Activated CD4-positive, alpha-beta T cell treated with anti-CD3 and anti-CD28 coated beads, Interleukin-2, amount 50 U/mL, for 1 hour (primary cell): Measurements from ENCODE around the gene EXOC3L4.

Source experiments
- DNase-seq: peaks from one replicate; pipeline ENCODE4 v3.0.0-alpha.2; 2020

The EXOC3L4 gene

DNA sequence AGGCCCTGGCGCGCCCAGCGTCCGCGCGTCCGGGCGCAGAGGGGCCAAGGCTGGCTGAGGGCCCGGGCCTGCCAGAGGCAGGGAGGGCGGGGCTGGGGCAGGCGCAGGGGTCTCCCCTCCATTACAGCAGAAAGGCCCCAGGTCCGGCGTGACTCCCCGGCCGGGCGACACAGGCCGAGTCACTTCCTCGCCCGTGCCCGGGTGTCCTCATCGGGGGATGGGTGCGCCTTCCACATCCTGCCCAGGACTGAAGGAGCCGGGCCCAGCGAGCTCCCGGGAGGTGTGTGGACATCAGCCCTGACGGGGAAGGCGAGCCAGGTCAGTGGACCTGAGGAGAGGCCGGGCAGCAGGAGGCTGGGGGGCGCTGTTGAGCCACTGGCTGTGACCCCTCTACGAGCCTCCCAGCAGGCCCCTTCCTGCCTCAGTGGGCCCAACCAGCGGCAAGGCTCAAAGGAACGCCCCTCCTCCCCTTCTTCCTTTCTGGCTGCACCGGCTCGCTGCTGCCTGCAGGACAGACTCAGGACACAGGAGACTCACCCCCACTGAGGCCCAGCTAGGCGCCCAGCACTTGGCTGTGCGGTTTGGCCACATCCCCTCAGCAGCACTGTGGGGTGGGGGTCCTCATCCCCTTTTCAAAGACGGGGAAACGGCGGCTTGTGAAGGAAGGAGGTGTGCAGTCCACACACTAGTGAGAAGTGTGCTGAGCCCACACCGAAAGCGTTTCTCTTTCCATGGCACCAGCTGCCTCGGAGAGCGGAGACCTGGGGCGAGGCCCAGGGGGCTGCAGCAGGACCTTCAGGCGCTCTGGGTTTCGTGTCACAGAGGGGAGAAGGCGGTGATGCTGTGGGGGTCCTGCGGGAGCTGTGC, 29.3 kb downstream of the EXOC3L4 start:
- no peak for DNase-seq

GRCh38 chr14:103124501-103125001, 30.0 kb downstream of the EXOC3L4 start:
- no peak for DNase-seq

DNA sequence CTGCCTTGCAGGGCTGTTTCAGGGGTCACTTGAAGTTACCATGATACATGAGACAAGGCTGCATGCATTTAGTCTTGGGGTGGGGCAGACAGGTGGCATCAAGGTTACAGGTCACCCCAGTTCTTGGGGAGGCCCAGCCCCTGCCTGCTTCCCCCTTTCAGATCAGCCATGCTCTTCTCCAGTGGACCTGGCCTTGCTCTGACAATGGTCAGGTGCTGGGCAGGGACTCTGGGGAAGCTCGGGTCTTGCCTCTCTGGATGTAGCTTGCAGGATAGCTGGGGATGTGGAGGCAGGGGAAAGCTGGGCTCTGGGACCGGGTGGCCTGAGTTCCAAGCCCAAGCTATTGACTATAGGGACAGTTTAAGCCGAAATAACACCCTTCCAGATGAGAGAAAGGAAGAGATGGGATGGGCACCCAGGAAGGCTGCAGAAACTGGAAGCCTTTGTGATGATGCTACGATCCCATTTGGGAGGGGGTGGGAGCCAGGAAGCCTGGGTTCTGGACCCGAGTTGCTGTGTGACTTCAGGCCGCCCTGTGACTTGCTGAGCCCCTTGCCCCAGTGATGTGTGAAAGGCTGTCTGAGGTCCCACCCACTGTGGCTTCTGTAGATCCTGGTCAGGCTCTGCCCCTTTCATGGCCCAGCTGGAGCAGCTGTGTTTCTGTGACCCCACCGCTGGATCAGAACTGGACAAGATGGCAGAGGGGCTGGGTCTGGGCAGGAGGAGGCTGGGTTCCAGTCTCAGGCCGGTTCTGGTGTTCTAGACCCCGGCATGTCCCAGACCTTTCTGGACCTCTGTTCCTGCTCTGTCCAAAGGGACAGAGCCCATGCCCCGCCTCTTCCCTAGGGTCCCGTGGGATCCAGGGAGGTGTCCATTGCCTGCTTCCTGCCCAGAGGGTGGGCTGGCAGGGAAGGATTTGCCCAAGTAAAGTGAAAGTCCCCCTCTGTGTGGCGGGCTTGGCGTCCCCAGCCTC, 30.9 kb downstream of the EXOC3L4 start:
- no peak for DNase-seq

DNA sequence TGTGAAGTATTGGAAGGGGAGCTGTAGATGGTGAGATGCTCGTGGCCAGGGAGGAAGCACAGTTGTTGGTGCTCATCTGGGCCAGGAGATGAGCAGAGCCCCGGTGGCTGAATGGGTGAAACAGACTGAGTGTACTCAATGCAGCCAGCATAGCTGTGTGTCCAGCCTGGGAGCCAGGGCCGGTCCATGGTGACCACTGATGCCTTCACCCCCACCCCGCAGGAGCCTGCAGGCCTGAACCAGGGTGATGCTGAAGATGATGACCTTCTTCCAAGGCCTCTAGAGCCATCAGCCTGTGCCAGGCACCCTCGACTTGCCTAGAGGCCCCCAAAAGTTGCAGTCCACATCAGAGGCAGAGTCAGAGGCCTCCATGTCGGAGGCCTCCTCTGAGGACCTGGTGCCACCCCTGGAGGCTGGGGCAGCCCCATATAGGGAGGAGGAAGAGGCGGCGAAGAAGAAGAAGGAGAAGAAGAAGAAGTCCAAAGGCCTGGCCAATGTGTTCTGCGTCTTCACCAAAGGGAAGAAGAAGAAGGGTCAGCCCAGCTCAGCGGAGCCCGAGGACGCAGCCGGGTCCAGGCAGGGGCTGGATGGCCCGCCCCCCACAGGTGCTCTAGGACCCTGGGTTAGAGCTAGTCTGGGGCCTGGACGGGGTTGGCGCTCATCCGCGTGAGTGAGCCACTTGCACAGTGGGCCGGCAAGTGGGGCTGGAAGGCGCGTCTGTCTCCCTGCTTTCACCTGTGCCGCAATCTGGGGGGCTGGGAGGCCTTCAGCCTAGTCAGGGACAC, 31.8 kb downstream of the EXOC3L4 start:
- no peak for DNase-seq

DNA sequence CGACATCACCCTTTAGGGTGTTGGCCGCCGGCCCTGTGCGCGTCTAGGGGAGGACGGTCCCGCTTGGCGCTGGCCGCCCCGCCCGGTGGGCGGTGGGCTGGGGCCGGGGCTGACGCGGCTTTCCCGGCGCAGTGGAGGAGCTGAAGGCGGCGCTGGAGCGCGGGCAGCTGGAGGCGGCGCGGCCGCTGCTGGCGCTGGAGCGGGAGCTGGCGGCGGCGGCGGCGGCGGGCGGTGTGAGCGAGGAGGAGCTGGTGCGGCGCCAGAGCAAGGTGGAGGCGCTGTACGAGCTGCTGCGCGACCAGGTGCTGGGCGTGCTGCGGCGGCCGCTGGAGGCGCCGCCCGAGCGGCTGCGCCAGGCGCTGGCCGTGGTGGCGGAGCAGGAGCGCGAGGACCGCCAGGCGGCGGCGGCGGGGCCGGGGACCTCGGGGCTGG, 32.4 kb downstream of the EXOC3L4 start:
- DNase-seq: no peak

- no peak for DNase-seq
Observed at GRCh38 chr14:103127356-103127755, 32.8 kb downstream of the EXOC3L4 start.

GRCh38 chr14:103127861-103128598, 33.5 kb downstream of the EXOC3L4 start:
- DNase-seq: no peak

- DNase-seq: no peak
Observed at GRCh38 chr14:103128631-103129300, 34.2 kb downstream of the EXOC3L4 start.

DNA sequence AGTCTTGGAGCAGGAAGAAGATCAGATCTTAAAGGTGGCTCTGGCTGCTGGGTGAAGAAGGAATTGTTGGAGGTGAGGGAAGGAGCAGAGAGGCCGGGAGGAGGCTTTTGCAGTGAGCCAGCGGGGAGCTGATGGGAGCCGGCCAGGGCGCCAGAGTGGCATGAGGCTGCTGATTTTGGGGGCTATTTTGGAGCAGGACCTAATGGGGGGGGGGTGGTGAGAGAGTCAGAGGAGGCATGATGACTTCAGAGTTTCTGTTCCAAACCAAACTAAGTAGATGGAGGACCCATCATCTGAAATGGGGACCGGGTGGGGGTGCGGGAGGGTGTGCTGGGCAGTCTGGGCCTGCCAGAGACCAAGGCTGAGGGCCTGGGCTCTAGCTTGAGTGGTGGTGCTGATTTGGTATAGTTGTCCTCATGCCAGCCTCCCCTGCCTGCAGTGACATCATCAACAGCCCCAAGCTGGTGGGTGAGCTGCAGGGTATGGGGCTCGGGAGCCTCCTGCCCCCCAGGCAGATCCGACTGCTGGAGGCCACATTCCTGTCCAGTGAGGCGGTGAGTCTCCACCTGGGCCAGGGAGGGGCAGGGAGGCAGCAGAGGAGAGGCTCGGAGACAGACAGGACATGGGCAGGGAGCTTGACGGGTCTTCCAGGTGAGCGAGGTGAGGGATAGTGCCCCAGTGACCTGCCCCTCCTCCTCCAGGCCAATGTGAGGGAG, 34.9 kb downstream of the EXOC3L4 start:
- no peak for DNase-seq

GRCh38 chr14:103130017-103130764, 35.7 kb downstream of the EXOC3L4 start:
- no peak for DNase-seq

DNA sequence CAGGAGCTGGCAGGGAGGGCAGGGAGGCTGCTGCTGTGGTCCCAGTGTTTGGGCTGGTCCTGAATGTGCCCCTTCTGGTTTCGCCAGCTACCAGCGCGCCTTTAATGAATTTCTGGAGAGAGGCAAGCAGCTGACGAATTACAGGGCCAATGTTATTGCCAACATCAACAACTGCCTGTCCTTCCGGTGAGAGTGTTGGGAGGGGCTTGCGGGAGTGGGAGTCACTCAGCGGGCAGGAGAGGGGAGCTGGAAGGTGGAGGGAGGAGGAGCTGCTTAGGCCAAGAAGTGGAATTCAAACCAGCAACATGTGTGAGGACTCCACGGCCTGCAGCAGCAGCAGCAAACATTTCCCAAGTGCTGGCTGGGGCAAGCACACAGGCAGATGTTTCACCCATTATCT, 36.4 kb downstream of the EXOC3L4 start:
- no peak for DNase-seq

DNA sequence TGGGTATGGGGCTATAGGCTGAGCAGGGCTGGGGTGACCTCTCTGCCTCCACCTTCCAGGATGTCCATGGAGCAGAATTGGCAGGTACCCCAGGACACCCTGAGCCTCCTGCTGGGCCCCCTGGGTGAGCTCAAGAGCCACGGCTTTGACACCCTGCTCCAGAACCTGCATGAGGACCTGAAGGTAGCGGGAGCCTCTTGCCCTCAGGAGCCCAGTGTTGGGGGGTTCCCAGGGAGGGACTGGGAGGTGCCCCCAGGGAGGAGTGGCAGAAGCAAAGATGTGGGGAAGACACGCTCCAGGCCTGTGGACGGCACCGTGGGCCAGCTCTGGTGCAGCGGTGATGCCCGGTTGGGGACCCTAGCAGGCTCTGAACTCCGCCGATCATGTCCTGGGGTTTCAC, 37.1 kb downstream of the EXOC3L4 start:
- DNase-seq: no peak

- no peak for DNase-seq
Observed at GRCh38 chr14:103132381-103133209, 38.1 kb downstream of the EXOC3L4 start.

DNA sequence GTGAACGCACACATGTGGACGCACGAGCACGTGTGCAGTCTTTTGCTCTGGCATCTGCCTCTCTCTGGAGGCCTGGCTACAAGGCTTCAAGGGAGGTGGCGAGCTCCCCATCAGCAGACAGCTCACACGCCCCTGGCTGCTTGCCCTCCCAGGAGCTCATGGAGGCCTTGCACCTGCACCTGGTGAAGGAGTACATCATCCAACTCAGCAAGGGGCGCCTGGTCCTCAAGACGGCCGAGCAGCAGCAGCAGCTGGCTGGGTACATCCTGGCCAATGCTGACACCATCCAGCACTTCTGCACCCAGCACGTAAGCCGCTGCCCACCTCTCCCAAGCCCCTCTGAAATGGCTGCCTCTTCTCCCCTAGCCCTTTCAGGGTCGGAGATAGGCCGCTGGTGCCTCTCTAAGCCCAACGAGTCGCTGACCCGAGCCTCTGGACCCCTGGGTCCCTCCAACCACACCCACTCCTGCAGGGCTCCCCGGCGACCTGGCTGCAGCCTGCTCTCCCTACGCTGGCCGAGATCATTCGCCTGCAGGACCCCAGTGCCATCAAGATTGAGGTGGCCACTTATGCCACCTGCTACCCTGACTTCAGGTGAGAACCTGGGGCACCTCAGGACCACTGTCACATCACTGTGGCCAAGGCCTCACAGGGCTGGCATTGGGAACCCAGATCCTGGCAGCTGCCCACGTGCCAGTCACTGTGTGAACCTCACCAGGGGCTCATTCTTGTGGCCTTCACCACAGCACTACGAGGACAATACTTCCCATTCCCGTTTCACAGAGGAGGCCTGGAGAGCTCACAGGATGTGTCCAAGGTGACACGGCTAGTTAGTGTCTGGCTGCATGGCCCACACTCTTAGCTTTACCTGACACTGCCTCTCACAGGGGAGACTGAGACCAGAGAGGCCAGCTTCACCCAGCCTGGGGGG, 39.0 kb downstream of the EXOC3L4 start:
- no peak for DNase-seq

DNA sequence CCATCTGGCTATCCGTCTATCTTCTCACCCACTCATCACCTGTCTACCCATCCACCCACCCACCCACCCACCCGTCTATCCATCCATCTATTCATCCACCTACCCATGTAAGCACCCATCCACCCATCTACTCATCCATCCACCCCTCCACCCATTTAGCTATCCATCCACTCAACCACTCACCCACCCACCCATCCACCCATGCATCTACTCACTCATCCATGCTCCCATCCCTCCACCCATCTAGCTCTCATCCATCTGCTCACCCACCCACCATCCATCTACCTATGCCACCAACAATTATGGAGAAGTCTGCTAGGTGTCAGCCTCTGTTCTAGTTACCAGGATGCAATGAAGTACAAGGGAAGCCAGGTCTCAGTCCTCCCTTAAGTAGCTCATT, 39.9 kb downstream of the EXOC3L4 start:
- no peak for DNase-seq

- no peak for DNase-seq
Observed at GRCh38 chr14:103134919-103135318, 40.4 kb downstream of the EXOC3L4 start.

DNA sequence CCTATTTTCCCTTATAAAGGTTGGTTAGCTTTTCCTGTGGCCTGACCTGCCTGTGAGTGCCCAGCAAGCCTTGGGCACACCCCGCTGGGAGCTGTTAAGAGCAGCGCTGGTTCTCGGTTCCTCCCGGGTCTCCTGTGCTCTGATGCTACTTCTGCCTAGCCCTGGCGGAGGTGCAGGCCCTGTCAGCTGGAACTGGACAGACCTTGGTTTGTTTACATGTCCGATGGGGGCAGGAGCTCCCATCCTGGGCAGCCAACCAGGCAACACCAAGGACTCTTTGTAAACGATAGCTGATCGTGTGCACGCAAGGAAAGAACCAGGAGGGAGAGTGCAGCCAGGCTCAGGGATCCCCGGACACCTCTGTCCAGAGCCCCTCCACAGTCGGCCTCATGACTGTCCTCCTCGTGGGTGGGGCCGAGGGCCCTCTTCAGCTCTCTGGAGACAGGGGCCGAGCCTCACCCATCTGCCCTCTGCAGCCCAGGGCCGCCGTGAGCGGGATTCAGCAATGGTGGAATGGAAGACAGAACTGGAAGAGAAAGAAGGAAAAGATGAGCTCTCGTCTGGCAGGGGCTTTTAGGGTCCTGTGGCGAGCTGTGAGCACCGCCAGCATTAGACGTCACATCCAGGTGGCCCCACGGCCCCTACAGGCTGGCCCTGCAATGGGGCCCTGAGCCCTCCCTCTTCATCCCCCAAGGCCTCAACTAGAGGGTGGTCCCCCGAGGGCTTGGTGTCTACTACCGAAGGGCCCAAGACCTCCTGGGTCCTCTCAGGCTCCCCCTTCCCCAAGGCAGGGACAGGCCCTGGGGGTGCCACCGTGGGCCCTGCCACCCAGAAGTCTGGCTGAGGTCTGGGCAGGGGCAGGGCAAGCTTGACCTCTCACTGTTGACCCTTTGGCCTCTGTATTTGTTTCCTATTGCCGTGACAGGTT, 41.1 kb downstream of the EXOC3L4 start:
- no peak for DNase-seq
